ENCODE measurements around the gene LOXL1.
"Not testable (repeated sequence)": the region's sequence is repeated elsewhere in the genome, so short reads cannot be mapped to it uniquely, and the experiment has no call there.

LOXL1 gene

GRCh38 chr15:73954188-73955145 lies 28.2 kb downstream of the LOXL1 start:
- DNase-seq: no peak

GRCh38 chr15:73955326-73955725 lies 29.1 kb downstream of the LOXL1 start:
- DNase-seq: no peak

- DNase-seq: no peak
Observed at GRCh38 chr15:73955861-73956742, 29.8 kb downstream of the LOXL1 start.

- DNase-seq: no peak
Observed at GRCh38 chr15:73956743-73957135, 30.5 kb downstream of the LOXL1 start.

GRCh38 chr15:73957276-73957675 lies 31.0 kb downstream of the LOXL1 start:
- DNase-seq: no peak

- DNase-seq: no peak
Observed at GRCh38 chr15:73957785-73958184, 31.5 kb downstream of the LOXL1 start.

- no peak for DNase-seq
Observed at GRCh38 chr15:73959012-73959581, 32.8 kb downstream of the LOXL1 start.

- no peak for DNase-seq
Observed at GRCh38 chr15:73959801-73960200, 33.5 kb downstream of the LOXL1 start.

- not testable (repeated sequence) for DNase-seq
Observed at GRCh38 chr15:73960472-73961070, 34.3 kb downstream of the LOXL1 start.

- DNase-seq: no peak
Observed at GRCh38 chr15:73962433-73962832, 36.2 kb downstream of the LOXL1 start.

- DNase-seq: peak; percentile 86
Observed at GRCh38 chr15:73964736-73965093, 38.5 kb downstream of the LOXL1 start.

GRCh38 chr15:73965094-73965757 lies 39.0 kb downstream of the LOXL1 start:
- peak; percentile 65 for DNase-seq

GRCh38 chr15:73965758-73966113 lies 39.5 kb downstream of the LOXL1 start:
- no peak for DNase-seq

GRCh38 chr15:73968461-73968860 lies 42.2 kb downstream of the LOXL1 start:
- no peak for DNase-seq

- DNase-seq: no peak
Observed at GRCh38 chr15:73969151-73969759, 43.0 kb downstream of the LOXL1 start.

- DNase-seq: peak; percentile 79
Observed at GRCh38 chr15:73972984-73973682, 46.9 kb downstream of the LOXL1 start.

GRCh38 chr15:73973683-73974200 lies 47.5 kb downstream of the LOXL1 start:
- not testable (repeated sequence) for DNase-seq

- DNase-seq: not testable (repeated sequence)
Observed at GRCh38 chr15:73975440-73976125, 49.3 kb downstream of the LOXL1 start.

GRCh38 chr15:73978896-73979295 lies 52.6 kb downstream of the LOXL1 start:
- no peak for DNase-seq

- DNase-seq: no peak
Observed at GRCh38 chr15:73979636-73980035, 53.4 kb downstream of the LOXL1 start.

Data from stimulated activated CD4-positive, alpha-beta T cell treated with anti-CD3 and anti-CD28 coated beads, Interleukin-4, amount 100 ng/mL, for 1 hour (primary cell).